Measurements from ENCODE around the gene ILF2. TPM values are rescaled to one million over a fixed set of nuclear protein-coding genes. Genes with fewer than 3 reads are reported as not detected.
A peak's percentile ranks its signal among the peaks of the same experiment; 100 is the strongest.

The ILF2 gene
- polyA plus RNA-seq, 1 of the 3 experiments (the other 2 are of a cell fraction), result 189 TPM

GRCh38 chr1:153679337-153680119, 8.7 kb upstream of the ILF2 start:
- H3K79me2 ChIP-seq (ENCODE audit: insufficient read depth), result no peaks in the 10 kb centered on the region
- H3K9me3 ChIP-seq, result no peaks in the 10 kb centered on the region
- no peak overlapping the region for H3K27ac ChIP-seq (ENCODE audit: low read depth in 2 of 2, low read length in 1 of 2)
- peaks cover 3% of the 10 kb centered on the region for H3F3A ChIP-seq (replicated peaks; ENCODE audit: insufficient read depth)
- H3K4me2 ChIP-seq, result peak overlapping the region; percentile 74
- peaks cover 0 to 15% of the 10 kb centered on the region in 2 experiments; a peak in 1 of 4 replicates for H3K4me1 ChIP-seq (ENCODE audit: control insufficient read depth in 1 of 2, insufficient read depth in 2 of 2, low read depth in 1 of 2, low read length in 1 of 2)
- H3K4me3 ChIP-seq (ENCODE audit: low read depth in 2 of 2, low read length in 1 of 2), result peak overlapping the region; percentile 34 to 44
- POLR2A ChIA-PET, result interaction anchor here (0.6 kb wide), 1 partner anchor 82 kb away, joined by 3 read pairs; no protein-coding TSS in a partner anchor
- peak; percentile 75 for DNase-seq
- no peaks in the 10 kb centered on the region for H3K36me3 ChIP-seq (replicated peaks in 1 of 2; ENCODE audit: control insufficient read depth in 1 of 2, insufficient read depth in 2 of 2, low read length in 1 of 2)
- H4K20me1 ChIP-seq (ENCODE audit: insufficient read depth), result no peaks in the 10 kb centered on the region
- peaks cover 30% of the 10 kb centered on the region for H3K27me3 ChIP-seq (ENCODE audit: insufficient read depth)
- WGBS (ENCODE audit: low lambda C conversion rate), result 28% methylated on average over 34 of the region's 73 CpGs
- CTCF ChIA-PET, result interaction anchor here (0.7 to 6.2 kb wide), 17 partner anchors 8 to 150 kb away, joined by 3 to 156 read pairs (median 13); partner anchors contain the start of gene SLC27A3
- TF ChIP-seq YY1 (IDR thresholded peaks at IDR 0.05; ENCODE audit: low read depth), result no peak
- TF ChIP-seq MEF2A (IDR thresholded peaks at IDR 0.05; ENCODE audit: borderline replicate concordance, low read depth), result no peak
- no peak for TF ChIP-seq JUND (IDR thresholded peaks at IDR 0.05)
- H2AFZ ChIP-seq (ENCODE audit: low read depth), result no peak overlapping the region
- H3K9ac ChIP-seq, result no peak overlapping the region
- no peaks in the 10 kb centered on the region for H3K9me2 ChIP-seq

GRCh38 chr1:153678519-153679336, 7.9 kb upstream of the ILF2 start, which contains the start of gene NPR1:
NPR1 (plus strand) TSS chr1:153678688; CDS start chr1:153679109, 421 bp downstream.
- Histone ChIP-seq H2AFZ (ENCODE audit: low read depth) (peak within 1 kb of the TSS; percentile 79; the same call in 1 of the 2 replicates), H3K9me2 (no peaks in the 10 kb centered on the region), H4K20me1 (ENCODE audit: insufficient read depth) (no peaks in the 10 kb centered on the region), H3K9me3 (no peaks in the 10 kb centered on the region), H3K4me3 (ENCODE audit: low read depth in 2 of 2, low read length in 1 of 2) (peak within 1 kb of the TSS; percentile 34 to 44), H3K9ac (no peak within 1 kb of the TSS), H3K4me1 (ENCODE audit: control insufficient read depth in 1 of 2, insufficient read depth in 2 of 2, low read depth in 1 of 2, low read length in 1 of 2) (peaks cover 0 to 15% of the 10 kb centered on the region in 2 experiments; a peak in 1 of 4 replicates), H3K27me3 (ENCODE audit: insufficient read depth) (peaks cover 30% of the 10 kb centered on the region), H3F3A (replicated peaks; ENCODE audit: insufficient read depth) (peaks cover 3% of the 10 kb centered on the region), H3K27ac (ENCODE audit: low read depth in 2 of 2, low read length in 1 of 2) (no peak within 1 kb of the TSS), H3K79me2 (ENCODE audit: insufficient read depth) (no peaks in the 10 kb centered on the region), H3K4me2 (peak within 1 kb of the TSS; percentile 74), H3K36me3 (replicated peaks in 1 of 2; ENCODE audit: control insufficient read depth in 1 of 2, insufficient read depth in 2 of 2, low read length in 1 of 2) (no peaks in the 10 kb centered on the region)
- TF ChIP-seq RXRA (IDR thresholded peaks at IDR 0.05; ENCODE audit: borderline replicate concordance, low read depth), result no peak
- no peak for TF ChIP-seq RCOR1 (IDR thresholded peaks at IDR 0.05; ENCODE audit: low read length)
- no peak for TF ChIP-seq ZBTB33 (IDR thresholded peaks at IDR 0.05; ENCODE audit: borderline replicate concordance, low read depth)
- 3% methylated on average over 44 of the region's 78 CpGs for WGBS (ENCODE audit: low lambda C conversion rate)
- ChIA-PET POLR2A (interaction anchor here (0.6 kb wide), 1 partner anchor 83 kb away, joined by 3 read pairs; no protein-coding TSS in a partner anchor), CTCF (interaction anchor here (0.5 to 6.2 kb wide), 30 partner anchors 8 to 470 kb away, joined by 3 to 156 read pairs (median 8); partner anchors contain the start of genes RAB13, RPS27 and SLC27A3)
- DNase-seq, result peak; percentile 79

All from SK-N-SH (cell line).